Left ventricle myocardium inferior (tissue), 1 donor: Measurements from ENCODE around the gene ADAD1. TPM values are rescaled to one million over a fixed set of nuclear protein-coding genes. Genes with fewer than 3 reads are reported as not detected.
A peak's percentile ranks its signal among the peaks of the same experiment; 100 is the strongest.

ENCODE experiments used
- DNase-seq: peaks from one replicate; pipeline ENCODE4 v3.0.0-alpha.2; 2020
- H3K27ac ChIP-seq: fragments of 200-600 bp; replicated peaks from 2 replicates; pipeline ENCODE4 v1.8.0; 2021
- H3K27me3 ChIP-seq: fragments of 200-600 bp; 2 replicates; pipeline ENCODE4 v1.8.0; 2021; ENCODE audit warnings: low read depth
- H3K36me3 ChIP-seq: fragments of 200-600 bp; 2 replicates; pipeline ENCODE4 v1.8.0; 2021
- H3K4me1 ChIP-seq: fragments of 200-600 bp; 2 replicates; pipeline ENCODE4 v1.8.0; 2021
- H3K4me3 ChIP-seq: fragments of 200-600 bp; 2 replicates; pipeline ENCODE4 v1.8.0; 2021; ENCODE audit warnings: mild to moderate bottlenecking, moderate library complexity
- H3K9me3 ChIP-seq: fragments of 200-600 bp; replicated peaks from 2 replicates; pipeline ENCODE4 v1.8.0; 2021
- intact Hi-C: fragments of 100-400 bp; cut with micrococcal nuclease; formaldehyde crosslinking; loops from one replicate; pipeline ENCODE4 v1.11.0; 2022
- total RNA-seq: library from RNA; stranded (reverse); fragmentation: NEBNext Ultra II Directional; extraction: Animal tissue kit (Norgen Biotek cat#: 25700); gene quantifications from one replicate; pipeline ENCODE4 v1.2.1, GENCODE V29; 2021
- TF ChIP-seq, protein P1 (sequence below): fragments of 200-600 bp; IDR thresholded peaks from 2 replicates; pipeline ENCODE4 v1.8.0; 2021; ENCODE audit warnings: antibody characterized with exemption, mild to moderate bottlenecking, borderline replicate concordance
- donor health status: DM: no; HTN: yes; CAD: no; lungs with severe emphysema.

Gene ADAD1
- total RNA-seq, 1 donor from 2014 or later = not detected

DNA sequence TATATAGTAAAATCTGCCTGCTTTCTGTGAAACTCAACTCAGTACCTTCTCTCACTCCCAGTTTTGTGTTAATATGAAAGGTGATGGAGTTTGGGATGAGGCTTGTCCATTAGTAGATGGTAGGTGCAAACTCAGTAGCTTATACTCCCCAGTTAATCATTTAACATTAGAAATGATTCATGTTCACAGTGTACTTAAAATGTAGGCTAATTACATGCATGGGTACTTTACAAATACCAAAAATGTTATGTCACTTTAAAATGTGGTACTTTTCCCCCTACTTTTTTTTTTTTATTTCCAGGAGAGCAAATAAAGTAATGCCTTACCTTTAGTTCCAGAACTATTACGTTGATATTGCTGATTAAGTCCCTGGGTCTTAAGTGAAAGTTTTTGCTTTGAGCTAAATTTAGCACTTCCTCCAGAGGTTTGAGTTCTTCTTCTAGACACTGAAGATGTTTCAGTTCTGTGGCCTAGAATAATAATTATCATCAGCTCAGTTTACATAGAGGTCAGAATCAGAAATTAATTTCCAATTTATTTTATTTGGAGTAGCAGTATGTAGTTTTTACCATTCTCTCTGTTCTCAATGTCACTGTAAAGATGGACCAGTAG is 74.7 kb downstream of the ADAD1 start:
- intact Hi-C loops = no loop called here
- TF ChIP-seq, protein P1, sequence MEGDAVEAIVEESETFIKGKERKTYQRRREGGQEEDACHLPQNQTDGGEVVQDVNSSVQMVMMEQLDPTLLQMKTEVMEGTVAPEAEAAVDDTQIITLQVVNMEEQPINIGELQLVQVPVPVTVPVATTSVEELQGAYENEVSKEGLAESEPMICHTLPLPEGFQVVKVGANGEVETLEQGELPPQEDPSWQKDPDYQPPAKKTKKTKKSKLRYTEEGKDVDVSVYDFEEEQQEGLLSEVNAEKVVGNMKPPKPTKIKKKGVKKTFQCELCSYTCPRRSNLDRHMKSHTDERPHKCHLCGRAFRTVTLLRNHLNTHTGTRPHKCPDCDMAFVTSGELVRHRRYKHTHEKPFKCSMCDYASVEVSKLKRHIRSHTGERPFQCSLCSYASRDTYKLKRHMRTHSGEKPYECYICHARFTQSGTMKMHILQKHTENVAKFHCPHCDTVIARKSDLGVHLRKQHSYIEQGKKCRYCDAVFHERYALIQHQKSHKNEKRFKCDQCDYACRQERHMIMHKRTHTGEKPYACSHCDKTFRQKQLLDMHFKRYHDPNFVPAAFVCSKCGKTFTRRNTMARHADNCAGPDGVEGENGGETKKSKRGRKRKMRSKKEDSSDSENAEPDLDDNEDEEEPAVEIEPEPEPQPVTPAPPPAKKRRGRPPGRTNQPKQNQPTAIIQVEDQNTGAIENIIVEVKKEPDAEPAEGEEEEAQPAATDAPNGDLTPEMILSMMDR = no peak
- H3K27ac ChIP-seq = no peak overlapping the region
- H3K4me1 ChIP-seq = no peaks in the 10 kb centered on the region
- no peaks in the 10 kb centered on the region for H3K9me3 ChIP-seq
- no peak overlapping the region for H3K4me3 ChIP-seq
- no peak for DNase-seq
- H3K36me3 ChIP-seq = no peaks in the 10 kb centered on the region
- H3K27me3 ChIP-seq = no peaks in the 10 kb centered on the region

DNA sequence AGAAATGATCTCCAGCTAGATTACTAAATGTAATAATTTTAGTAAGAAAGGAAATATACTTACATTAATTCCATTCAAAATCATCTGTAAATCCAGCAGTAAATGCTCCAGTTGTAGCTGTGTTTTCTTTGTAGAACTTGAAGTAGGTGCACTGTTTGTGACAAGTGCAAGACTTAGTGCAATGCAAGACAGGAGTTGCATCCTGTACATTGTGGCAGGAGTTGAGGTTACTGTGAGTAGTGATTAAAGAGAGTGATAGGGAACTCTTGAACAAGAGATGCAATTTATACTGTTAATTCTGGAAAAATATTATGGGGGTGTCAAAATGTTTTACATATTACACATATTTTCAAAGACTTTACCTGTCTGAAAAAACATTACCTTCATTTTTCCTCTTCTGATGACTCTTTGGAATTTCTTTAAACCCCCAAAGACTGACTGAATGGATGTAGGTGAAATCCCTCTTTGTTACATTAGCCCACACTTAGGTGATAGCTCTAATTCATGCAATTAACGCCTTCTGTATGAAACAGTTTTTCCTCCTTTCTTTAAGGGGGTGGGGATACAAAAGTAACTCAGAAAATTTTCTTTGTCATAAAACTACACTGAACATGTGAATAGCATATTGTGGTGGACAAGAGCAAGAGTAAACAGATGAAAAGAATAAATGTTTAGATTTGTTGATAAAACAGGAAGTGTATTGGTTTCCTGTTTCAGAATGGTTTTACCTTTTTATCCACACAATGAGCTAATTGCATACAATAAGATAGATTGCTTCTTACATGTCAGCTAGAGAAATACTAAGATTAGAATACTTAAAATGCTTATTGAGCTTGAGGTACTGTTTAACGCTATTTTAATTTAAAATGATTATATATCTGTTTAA is 77.7 kb downstream of the ADAD1 start, which contains the start of gene IL2:
TSS of gene IL2 (minus strand) at position 495 of the 886 bp plus-strand sequence. CDS start at position 210, 285 bp downstream.
- TF ChIP-seq, protein P1 = no peak
- H3K9me3 ChIP-seq = peaks cover 6% of the 10 kb centered on the region
- no peaks in the 10 kb centered on the region for H3K4me1 ChIP-seq
- intact Hi-C loops = no loop called here
- no peak for DNase-seq
- H3K27me3 ChIP-seq = no peaks in the 10 kb centered on the region
- H3K27ac ChIP-seq = no peak within 1 kb of the TSS
- H3K36me3 ChIP-seq = no peaks in the 10 kb centered on the region
- H3K4me3 ChIP-seq = no peak within 1 kb of the TSS

DNA sequence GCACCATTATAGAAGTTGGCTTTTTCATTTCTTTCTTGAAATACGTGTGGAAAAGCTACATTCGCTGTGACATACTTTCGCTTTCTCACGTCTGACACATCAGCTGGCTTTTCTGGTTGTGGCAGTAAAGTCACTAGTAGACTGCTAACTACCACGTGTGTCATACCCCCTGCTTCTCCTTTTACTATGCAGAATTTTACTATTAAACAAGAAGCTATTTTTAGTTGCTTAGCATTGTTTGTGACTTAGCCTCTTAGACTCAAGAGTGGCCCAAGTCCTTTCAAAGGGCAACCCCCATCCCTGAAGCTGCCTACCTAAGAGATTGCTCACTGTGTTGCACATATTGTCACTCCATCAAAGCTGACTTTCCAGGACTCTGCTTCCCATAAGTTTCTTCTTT is 79.8 kb downstream of the ADAD1 start:
- H3K4me3 ChIP-seq = peak overlapping the region; percentile 28

DNA sequence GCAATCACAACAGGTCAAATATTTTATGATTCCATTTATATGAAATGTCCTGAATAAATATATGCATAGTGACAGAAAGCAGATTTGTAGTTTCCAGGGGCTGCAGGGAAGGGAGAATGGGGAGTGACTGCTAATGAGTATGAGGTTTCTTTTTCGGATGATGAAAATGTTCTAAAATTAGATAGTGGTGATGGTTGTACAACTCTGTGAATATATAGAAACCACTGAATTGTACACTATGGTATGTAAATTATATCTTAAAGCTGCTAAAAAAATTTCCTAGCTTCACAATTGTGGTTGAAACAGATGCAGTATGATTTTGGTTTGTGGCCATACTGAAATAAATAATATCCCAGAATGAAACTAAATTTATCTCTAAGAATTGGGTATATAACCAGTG is 90.6 kb downstream of the ADAD1 start:
- TF ChIP-seq, protein P1 = no peak
- intact Hi-C loops = no loop called here

More for the DNA sequence above, 79.8 kb downstream of the ADAD1 start:
- H3K4me1 ChIP-seq = no peaks in the 10 kb centered on the region
- peaks cover 6% of the 10 kb centered on the region for H3K9me3 ChIP-seq
- H3K36me3 ChIP-seq = no peaks in the 10 kb centered on the region
- intact Hi-C loops = no loop called here
- TF ChIP-seq, protein P1 = no peak
- H3K27ac ChIP-seq = no peak overlapping the region
- DNase-seq = no peak
- H3K27me3 ChIP-seq = no peaks in the 10 kb centered on the region

DNA sequence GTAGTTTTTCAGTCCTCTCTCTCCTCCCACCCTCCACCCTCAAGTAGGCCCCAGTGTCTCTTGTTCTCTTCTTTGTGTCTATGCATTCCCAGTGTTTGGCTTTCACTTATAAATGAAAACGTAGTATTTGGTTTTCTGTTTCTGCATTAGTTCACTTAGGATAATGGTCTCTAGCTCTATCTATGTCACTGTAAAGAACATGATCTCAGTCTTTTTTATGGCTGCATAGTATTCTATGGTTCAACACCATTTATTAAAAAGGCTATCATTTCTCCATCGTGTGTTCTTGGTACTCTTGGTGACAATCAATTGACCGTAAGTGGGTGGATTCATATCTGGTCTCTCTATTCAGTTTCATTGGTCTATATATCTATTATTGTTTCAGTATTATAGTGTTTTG is 96.4 kb downstream of the ADAD1 start:
- DNase-seq = no peak
- Histone ChIP-seq H3K4me3 (no peak overlapping the region), H3K36me3 (no peaks in the 10 kb centered on the region), H3K27ac (no peak overlapping the region), H3K4me1 (no peaks in the 10 kb centered on the region), H3K27me3 (no peaks in the 10 kb centered on the region), H3K9me3 (peaks cover 23% of the 10 kb centered on the region)
- intact Hi-C loops = no loop called here
- TF ChIP-seq, protein P1 = no peak

More for the DNA sequence above, 90.6 kb downstream of the ADAD1 start:
- Histone ChIP-seq H3K36me3 (no peaks in the 10 kb centered on the region), H3K4me1 (no peaks in the 10 kb centered on the region), H3K27ac (no peak overlapping the region), H3K27me3 (no peaks in the 10 kb centered on the region), H3K9me3 (peaks cover 39% of the 10 kb centered on the region), H3K4me3 (no peak overlapping the region)
- DNase-seq = no peak
